Neural cell (in vitro differentiated cells): ENCODE results near the gene HK2.

Experiments
- EZH2 ChIP-seq: fragments of 200-600, 300-800 bp; shearing (Covaris generic), sonication (generic); IDR thresholded peaks from 2 replicates; pipeline ENCODE4 v1.6.1; 2014; ENCODE audit warnings: antibody characterized with exemption, low read length, borderline replicate concordance, mild to moderate bottlenecking; ENCODE audit not compliant: insufficient read depth, poor library complexity, severe bottlenecking
- MXI1 ChIP-seq: fragments of 450-650 bp; conservative IDR thresholded peaks from 2 replicates; pipeline ENCODE4 v1.6.1; 2014; ENCODE audit warnings: antibody characterized with exemption, mild to moderate bottlenecking; ENCODE audit not compliant: poor library complexity, severe bottlenecking
- POLR2AphosphoS5 ChIP-seq: IDR thresholded peaks from 2 replicates; pipeline ENCODE4 v1.6.1; 2012
- REST ChIP-seq: IDR thresholded peaks from 2 replicates; pipeline ENCODE4 v1.6.1; 2012; ENCODE audit warnings: borderline replicate concordance
- SMC3 ChIP-seq: fragments of 450-650 bp; conservative IDR thresholded peaks from 2 replicates; pipeline ENCODE4 v1.6.1; 2014; ENCODE audit warnings: antibody characterized with exemption, mild to moderate bottlenecking, moderate library complexity; ENCODE audit not compliant: poor library complexity
- TF ChIP-seq, protein P1 (sequence below): fragments of 450-650 bp; IDR thresholded peaks from 2 replicates; pipeline ENCODE4 v1.5.1; 2014; ENCODE audit warnings: antibody characterized with exemption, mild to moderate bottlenecking, moderate library complexity; ENCODE audit not compliant: poor library complexity, severe bottlenecking

GRCh38 chr2:74886811-74887210 is 52.9 kb downstream of the HK2 start:
- no peak for TF ChIP-seq POLR2AphosphoS5
- TF ChIP-seq, protein P1, sequence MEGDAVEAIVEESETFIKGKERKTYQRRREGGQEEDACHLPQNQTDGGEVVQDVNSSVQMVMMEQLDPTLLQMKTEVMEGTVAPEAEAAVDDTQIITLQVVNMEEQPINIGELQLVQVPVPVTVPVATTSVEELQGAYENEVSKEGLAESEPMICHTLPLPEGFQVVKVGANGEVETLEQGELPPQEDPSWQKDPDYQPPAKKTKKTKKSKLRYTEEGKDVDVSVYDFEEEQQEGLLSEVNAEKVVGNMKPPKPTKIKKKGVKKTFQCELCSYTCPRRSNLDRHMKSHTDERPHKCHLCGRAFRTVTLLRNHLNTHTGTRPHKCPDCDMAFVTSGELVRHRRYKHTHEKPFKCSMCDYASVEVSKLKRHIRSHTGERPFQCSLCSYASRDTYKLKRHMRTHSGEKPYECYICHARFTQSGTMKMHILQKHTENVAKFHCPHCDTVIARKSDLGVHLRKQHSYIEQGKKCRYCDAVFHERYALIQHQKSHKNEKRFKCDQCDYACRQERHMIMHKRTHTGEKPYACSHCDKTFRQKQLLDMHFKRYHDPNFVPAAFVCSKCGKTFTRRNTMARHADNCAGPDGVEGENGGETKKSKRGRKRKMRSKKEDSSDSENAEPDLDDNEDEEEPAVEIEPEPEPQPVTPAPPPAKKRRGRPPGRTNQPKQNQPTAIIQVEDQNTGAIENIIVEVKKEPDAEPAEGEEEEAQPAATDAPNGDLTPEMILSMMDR, result no peak
- TF ChIP-seq SMC3, result no peak
- no peak for TF ChIP-seq EZH2
- no peak for TF ChIP-seq REST
- no peak for TF ChIP-seq MXI1
